ENCODE data around the gene SLC41A3.

- TF ChIP-seq CTCF (IDR thresholded peaks at IDR 0.05; ENCODE audit: low read length) = peak; percentile 48
- TF ChIP-seq EZH2 (optimal IDR thresholded peaks at IDR 0.05; ENCODE audit: low read depth, low read length) = no peak
- no peak for TF ChIP-seq EZH2phosphoT487 (IDR thresholded peaks at IDR 0.05; ENCODE audit: low read length)
Observed at GRCh38 chr3:126083913-126084767, at the start of gene SLC41A3.
